Amniotic stem cell (primary cell): ENCODE data around the gene DOK7.

Experiments used
- DNase-seq: peaks from one replicate; lab custom pipeline; 2025; lab: John Stamatoyannopoulos, UW

Gene DOK7

GRCh38 chr4:3427706-3428446, 35.2 kb upstream of the DOK7 start:
- DNase-seq, result no peak

- DNase-seq, result no peak
Measured at GRCh38 chr4:3429651-3430050, 33.5 kb upstream of the DOK7 start.

GRCh38 chr4:3430524-3430923, 32.6 kb upstream of the DOK7 start:
- no peak for DNase-seq

GRCh38 chr4:3431446-3431993, 31.6 kb upstream of the DOK7 start:
- no peak for DNase-seq

- no peak for DNase-seq
Measured at GRCh38 chr4:3432381-3432790, 30.7 kb upstream of the DOK7 start.

- no peak for DNase-seq
Measured at GRCh38 chr4:3433138-3433869, 29.8 kb upstream of the DOK7 start.

GRCh38 chr4:3434881-3435685, 28.0 kb upstream of the DOK7 start:
- DNase-seq, result no peak

- no peak for DNase-seq
Measured at GRCh38 chr4:3435686-3435956, 27.5 kb upstream of the DOK7 start.

GRCh38 chr4:3436048-3436797, 26.9 kb upstream of the DOK7 start:
- no peak for DNase-seq

- peak; percentile 22 for DNase-seq
Measured at GRCh38 chr4:3436798-3437581, 26.1 kb upstream of the DOK7 start.

GRCh38 chr4:3437582-3437936, 25.5 kb upstream of the DOK7 start:
- DNase-seq, result no peak

GRCh38 chr4:3437998-3438846, 24.9 kb upstream of the DOK7 start:
- no peak for DNase-seq

- DNase-seq, result no peak
Measured at GRCh38 chr4:3438847-3439180, 24.3 kb upstream of the DOK7 start.

GRCh38 chr4:3439391-3439790, 23.7 kb upstream of the DOK7 start:
- no peak for DNase-seq

- no peak for DNase-seq
Measured at GRCh38 chr4:3440011-3440410, 23.1 kb upstream of the DOK7 start.

GRCh38 chr4:3440979-3441500, 22.1 kb upstream of the DOK7 start:
- DNase-seq, result no peak

GRCh38 chr4:3441501-3442459, 21.3 kb upstream of the DOK7 start, which contains the start of gene HGFAC:
TSS of gene HGFAC (plus strand) at chr4:3441968. CDS start at chr4:3442002, 34 bp downstream.
- no peak for DNase-seq

GRCh38 chr4:3442460-3442958, 20.6 kb upstream of the DOK7 start:
- DNase-seq, result no peak
